Measurements from ENCODE around the gene PRELID2.

PRELID2 gene

GRCh38 chr5:145854651-145855258 lies 19.6 kb upstream of the PRELID2 start:
- TF ChIP-seq CTCF (IDR thresholded peaks at IDR 0.05; ENCODE audit: insufficient read depth, low read length, missing control alignments): no peak
- POLR2A ChIA-PET: no interaction called here
- DNase-seq (ENCODE audit: low read depth, low spot score): peak; percentile 47
- H3K4me3 ChIP-seq (ENCODE audit: low read depth, low read length): no peak overlapping the region
- CTCF ChIA-PET: interaction anchor here (0.6 to 2.3 kb wide), 7 partner anchors 9 to 276 kb away, joined by 3 to 11 read pairs (median 5); no protein-coding TSS in a partner anchor

GRCh38 chr5:145853781-145854376 lies 18.7 kb upstream of the PRELID2 start:
- ChIA-PET CTCF (interaction anchor here (1.2 to 1.8 kb wide), 3 partner anchors 12 to 33 kb away, joined by 3 to 5 read pairs (median 5); no protein-coding TSS in a partner anchor), POLR2A (no interaction called here)
- no peak for DNase-seq (ENCODE audit: low read depth, low spot score)

GRCh38 chr5:145852990-145853389 lies 17.8 kb upstream of the PRELID2 start:
- no peak overlapping the region for H3K4me3 ChIP-seq (ENCODE audit: low read depth, low read length)
- no peak for TF ChIP-seq CTCF (IDR thresholded peaks at IDR 0.05; ENCODE audit: insufficient read depth, low read length, missing control alignments)
- POLR2A ChIA-PET: no interaction called here
- CTCF ChIA-PET: interaction anchor here (1.0 to 1.2 kb wide), 2 partner anchors 8 to 34 kb away, joined by 3 read pairs; no protein-coding TSS in a partner anchor
- no peak for DNase-seq (ENCODE audit: low read depth, low spot score)

More at GRCh38 chr5:145853781-145854376, 18.7 kb upstream of the PRELID2 start:
- no peak overlapping the region for H3K4me3 ChIP-seq (ENCODE audit: low read depth, low read length)
- no peak for TF ChIP-seq CTCF (IDR thresholded peaks at IDR 0.05; ENCODE audit: insufficient read depth, low read length, missing control alignments)

GRCh38 chr5:145848854-145849253 lies 13.7 kb upstream of the PRELID2 start:
- no peak for TF ChIP-seq CTCF (IDR thresholded peaks at IDR 0.05; ENCODE audit: insufficient read depth, low read length, missing control alignments)
- DNase-seq (ENCODE audit: low read depth, low spot score): no peak
- H3K4me3 ChIP-seq (ENCODE audit: low read depth, low read length): no peak overlapping the region
- POLR2A ChIA-PET: no interaction called here
- CTCF ChIA-PET: interaction anchor here (1.4 kb wide), 1 partner anchor 39 kb away, joined by 4 read pairs; no protein-coding TSS in a partner anchor

GRCh38 chr5:145847499-145848497 lies 12.7 kb upstream of the PRELID2 start:
- POLR2A ChIA-PET: interaction anchor here (0.6 kb wide), 1 partner anchor 193 kb away, joined by 3 read pairs; no protein-coding TSS in a partner anchor
- no peak for DNase-seq (ENCODE audit: low read depth, low spot score)
- CTCF ChIA-PET: interaction anchor here (0.8 to 2.6 kb wide), 4 partner anchors 8 to 200 kb away, joined by 3 to 11 read pairs (median 5); no protein-coding TSS in a partner anchor
- no peak for TF ChIP-seq CTCF (IDR thresholded peaks at IDR 0.05; ENCODE audit: insufficient read depth, low read length, missing control alignments)
- H3K4me3 ChIP-seq (ENCODE audit: low read depth, low read length): no peak overlapping the region
